ENCODE data around the gene CD63. TPM values are rescaled to one million over a fixed set of nuclear protein-coding genes. Genes with fewer than 3 reads are reported as not detected.

Gene CD63
- polyA plus RNA-seq, 1 experiment: 1,955 TPM

GRCh38 chr12:55700255-55701018, 28.4 kb downstream of the CD63 start:
- H3K9me3 ChIP-seq (ENCODE audit: control insufficient read depth, insufficient read depth, low read length): no peaks in the 10 kb centered on the region
- H3K4me3 ChIP-seq (ENCODE audit: low read depth, low read length): no peak overlapping the region
- no peak overlapping the region for H3K27ac ChIP-seq (ENCODE audit: low read depth, low read length)
- H3K27me3 ChIP-seq (ENCODE audit: control insufficient read depth, insufficient read depth, low read length): peaks cover 2% of the 10 kb centered on the region
- ChIA-PET CTCF (no interaction called here), POLR2A (interaction anchor here (0.6 kb wide), 1 partner anchor 85 kb away, joined by 3 read pairs; no protein-coding TSS in a partner anchor)
- TF ChIP-seq, protein P1, sequence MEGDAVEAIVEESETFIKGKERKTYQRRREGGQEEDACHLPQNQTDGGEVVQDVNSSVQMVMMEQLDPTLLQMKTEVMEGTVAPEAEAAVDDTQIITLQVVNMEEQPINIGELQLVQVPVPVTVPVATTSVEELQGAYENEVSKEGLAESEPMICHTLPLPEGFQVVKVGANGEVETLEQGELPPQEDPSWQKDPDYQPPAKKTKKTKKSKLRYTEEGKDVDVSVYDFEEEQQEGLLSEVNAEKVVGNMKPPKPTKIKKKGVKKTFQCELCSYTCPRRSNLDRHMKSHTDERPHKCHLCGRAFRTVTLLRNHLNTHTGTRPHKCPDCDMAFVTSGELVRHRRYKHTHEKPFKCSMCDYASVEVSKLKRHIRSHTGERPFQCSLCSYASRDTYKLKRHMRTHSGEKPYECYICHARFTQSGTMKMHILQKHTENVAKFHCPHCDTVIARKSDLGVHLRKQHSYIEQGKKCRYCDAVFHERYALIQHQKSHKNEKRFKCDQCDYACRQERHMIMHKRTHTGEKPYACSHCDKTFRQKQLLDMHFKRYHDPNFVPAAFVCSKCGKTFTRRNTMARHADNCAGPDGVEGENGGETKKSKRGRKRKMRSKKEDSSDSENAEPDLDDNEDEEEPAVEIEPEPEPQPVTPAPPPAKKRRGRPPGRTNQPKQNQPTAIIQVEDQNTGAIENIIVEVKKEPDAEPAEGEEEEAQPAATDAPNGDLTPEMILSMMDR (IDR thresholded peaks at IDR 0.05; ENCODE audit: low read depth, low read length): no peak
- no peak for DNase-seq (ENCODE audit: low read depth, low spot score)

GRCh38 chr12:55699471-55700055, 29.2 kb downstream of the CD63 start:
- no peak overlapping the region for H3K4me3 ChIP-seq (ENCODE audit: low read depth, low read length)
- POLR2A ChIA-PET: no interaction called here
- no peaks in the 10 kb centered on the region for H3K9me3 ChIP-seq (ENCODE audit: control insufficient read depth, insufficient read depth, low read length)
- CTCF ChIA-PET: no interaction called here
- no peak overlapping the region for H3K27ac ChIP-seq (ENCODE audit: low read depth, low read length)
- H3K27me3 ChIP-seq (ENCODE audit: control insufficient read depth, insufficient read depth, low read length): peaks cover 2% of the 10 kb centered on the region
- TF ChIP-seq, protein P1 (IDR thresholded peaks at IDR 0.05; ENCODE audit: low read depth, low read length): no peak
- no peak for DNase-seq (ENCODE audit: low read depth, low spot score)

DNA sequence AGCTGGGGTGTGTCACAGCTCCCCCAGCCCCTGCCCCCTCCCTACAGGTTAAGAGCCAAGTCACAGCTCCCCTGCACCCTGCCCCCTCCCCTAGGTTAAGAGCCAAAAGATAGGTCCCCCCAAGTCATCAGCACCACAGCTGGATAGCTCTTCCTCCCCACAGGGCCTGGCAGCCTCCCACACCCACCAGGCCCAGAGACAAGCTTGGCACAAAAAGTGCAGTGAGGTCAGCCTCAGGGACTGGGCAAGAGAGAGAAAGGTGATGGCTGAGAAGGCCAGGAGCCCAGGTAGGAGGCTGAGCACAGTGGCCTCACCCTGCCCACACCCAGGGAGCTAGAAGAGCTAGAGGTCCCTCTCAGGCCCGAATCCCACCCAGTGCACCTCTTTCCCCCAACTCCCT, 29.8 kb downstream of the CD63 start:
- ChIA-PET CTCF (no interaction called here), POLR2A (no interaction called here)
- Histone ChIP-seq H3K27ac (ENCODE audit: low read depth, low read length) (no peak overlapping the region), H3K9me3 (ENCODE audit: control insufficient read depth, insufficient read depth, low read length) (no peaks in the 10 kb centered on the region), H3K4me3 (ENCODE audit: low read depth, low read length) (no peak overlapping the region), H3K27me3 (ENCODE audit: control insufficient read depth, insufficient read depth, low read length) (peaks cover 2% of the 10 kb centered on the region)
- no peak for DNase-seq (ENCODE audit: low read depth, low spot score)
- TF ChIP-seq, protein P1 (IDR thresholded peaks at IDR 0.05; ENCODE audit: low read depth, low read length): no peak

DNA sequence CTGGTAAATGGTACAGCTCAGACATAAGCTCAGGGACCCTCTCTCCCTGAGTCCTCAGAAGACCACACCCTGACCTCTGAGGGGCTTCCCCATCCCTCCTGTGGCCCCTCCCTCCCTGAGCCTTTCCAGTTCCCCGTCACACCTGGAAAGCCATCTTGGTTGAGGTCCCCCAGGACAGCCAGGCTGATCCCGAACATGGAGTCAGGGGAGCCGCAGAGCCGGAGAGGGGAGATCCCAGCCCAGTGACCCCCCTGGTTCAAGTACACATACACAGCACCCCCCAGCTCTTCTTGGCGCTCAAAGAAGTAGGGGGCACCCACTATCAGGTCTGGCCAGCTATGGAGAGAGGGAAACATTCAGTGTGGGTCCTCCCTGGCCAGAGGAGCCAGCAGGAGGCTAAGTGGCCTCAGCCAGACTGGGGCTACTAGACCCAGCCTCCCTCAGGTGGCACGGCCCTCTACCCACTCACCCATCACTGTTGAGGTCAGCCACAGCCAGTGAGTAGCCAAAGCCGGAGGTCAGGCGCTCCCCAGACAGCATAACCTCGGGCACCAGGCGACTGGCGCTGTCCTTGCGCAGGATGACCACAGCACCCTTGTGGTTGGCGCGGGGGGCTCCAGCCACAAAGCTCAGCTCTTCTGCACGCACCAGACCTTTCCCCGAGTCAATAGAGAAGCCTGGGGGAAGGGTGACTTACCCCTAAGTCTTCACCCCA, 30.4 kb downstream of the CD63 start:
- POLR2A ChIA-PET: no interaction called here
- CTCF ChIA-PET: no interaction called here

More for the DNA sequence above, 30.4 kb downstream of the CD63 start:
- DNase-seq (ENCODE audit: low read depth, low spot score): no peak
- peaks cover 2% of the 10 kb centered on the region for H3K27me3 ChIP-seq (ENCODE audit: control insufficient read depth, insufficient read depth, low read length)
- no peak overlapping the region for H3K27ac ChIP-seq (ENCODE audit: low read depth, low read length)
- no peaks in the 10 kb centered on the region for H3K9me3 ChIP-seq (ENCODE audit: control insufficient read depth, insufficient read depth, low read length)
- TF ChIP-seq, protein P1 (IDR thresholded peaks at IDR 0.05; ENCODE audit: low read depth, low read length): no peak
- no peak overlapping the region for H3K4me3 ChIP-seq (ENCODE audit: low read depth, low read length)

Measured in AG04450 (cell line).